K562 (cell line): ENCODE measurements around the gene TMED10. TPM values are rescaled to one million over a fixed set of nuclear protein-coding genes. Genes with fewer than 3 reads are reported as not detected.

Source experiments
- AFF1 ChIP-seq, 2 experiments: fragments of 450-650 bp; IDR thresholded peaks; 2 replicates each; pipeline ENCODE4 v1.6.1; 2018; ENCODE audit warnings: mild to moderate bottlenecking in 2 of 2, low read depth in 1 of 2; ENCODE audit not compliant: partially characterized antibody in 2 of 2
- FOXP1 ChIP-seq: sonication (generic); formaldehyde crosslinking; IDR thresholded peaks from 2 replicates; pipeline ENCODE4 v1.8.0; 2022; ENCODE audit warnings: mild to moderate bottlenecking, missing genetic modification reagents
- RAD21 ChIP-seq, 2 experiments: fragments of 250-450 bp in 1 of 2; fragments of 450-650 bp in 1 of 2; sonication (Bioruptor Pico) in 1 of 2; formaldehyde crosslinking in 1 of 2; IDR thresholded peaks in 1 of 2; conservative IDR thresholded peaks in 1 of 2; 2 replicates each; pipeline versions ENCODE4 v1.4.0 to v1.8.0; 2020 to 2022; ENCODE audit warnings: mild to moderate bottlenecking in 2 of 2, moderate library complexity in 1 of 2
- SMC3 ChIP-seq: conservative IDR thresholded peaks from 2 replicates; pipeline ENCODE4 v1.6.1; 2011; ENCODE audit warnings: low read depth, low read length, improper control_type of control experiment; ENCODE audit not compliant: insufficient read depth
- TCF7 ChIP-seq: sonication (generic); IDR thresholded peaks from 2 replicates; pipeline ENCODE4 v1.6.1; 2016; ENCODE audit warnings: antibody characterized with exemption, borderline replicate concordance
- ZBTB40 ChIP-seq, 2 experiments: fragments of 450-650 bp in 1 of 2; sonication (generic) in 1 of 2; formaldehyde crosslinking in 1 of 2; IDR thresholded peaks; 2 replicates each; pipeline versions ENCODE4 v1.7.1 to v1.9.0; 2016 to 2022; ENCODE audit warnings: inconsistent platforms in 1 of 2, mild to moderate bottlenecking in 1 of 2, missing genetic modification reagents in 1 of 2
- polyA plus RNA-seq, 8 experiments: library from polyadenylated mRNA; depleted of rRNA in 4 of 8; stranded (reverse) in 5 of 8; unstranded in 3 of 8; fragments of >200 nt; fragmentation: Nextera tagmentation in 2 of 8; fragmentation: Illumina TruSeq in 1 of 8; extraction: Ambion mirVana in 2 of 8; extraction: Trizol in 1 of 8; gene quantifications; 2 replicates each; pipeline versions ENCODE4 v1.2.1 to v1.2.3, GENCODE V29; 2011 to 2014; ENCODE audit warnings: inconsistent platforms in 1 of 8, missing spikeins in 1 of 8
- total RNA-seq, 7 experiments: library from RNA; depleted of rRNA in 6 of 7; stranded (reverse); fragments of >200 nt in 6 of 7; fragmentation: Illumina TruSeq in 2 of 7; extraction: Trizol in 2 of 7; gene quantifications; 2 replicates each; pipeline versions ENCODE4 v1.2.1 to v1.2.3, GENCODE V29; 2011 to 2021; ENCODE audit warnings: low replicate concordance in 1 of 7
- TF ChIP-seq, protein P1 (sequence below): fragments of 250-450 bp; sonication (Bioruptor Pico); IDR thresholded peaks from 2 replicates; pipeline ENCODE4 v1.8.0; 2021; ENCODE audit warnings: moderate library complexity, mild to moderate bottlenecking, inconsistent platforms
- TF ChIP-seq, protein P2 (sequence below): fragments of 450-650 bp; IDR thresholded peaks from 2 replicates; pipeline ENCODE4 v1.6.1; 2016; ENCODE audit warnings: low read depth, mild to moderate bottlenecking, moderate library complexity
- TF ChIP-seq, protein P3 (sequence below): fragments of 250-450 bp; sonication (Bioruptor Pico); IDR thresholded peaks from 2 replicates; pipeline ENCODE4 v1.5.0; 2021; ENCODE audit warnings: mild to moderate bottlenecking, borderline replicate concordance

TMED10 gene
- total and polyA plus RNA-seq, 9 of the 15 experiments (the other 6 are each of a cell fraction or from before 2014, with no cell fraction given): 62.2 to 233 (median 124) TPM

GRCh38 chr14:75141967-75142366 is 34.4 kb downstream of the TMED10 start (continued):
- TF ChIP-seq ZBTB40 (IDR thresholded peaks at IDR 0.05) (no peak), ZBTB40 (CRISPR knock-in tag; IDR thresholded peaks at IDR 0.05) (no peak), RAD21 (CRISPR knock-in tag; conservative IDR thresholded peaks at IDR 0.05 in 1 of 2, IDR thresholded peaks at IDR 0.05 in 1 of 2) (peak; percentile 15 to 62; a peak in 2 of 4 replicates), FOXP1 (CRISPR knock-in tag) (no peak), TCF7 (no peak), SMC3 (0 out of 2 replicates have a peak, but pooled peaks have one; percentile 14), AFF1 (IDR thresholded peaks at IDR 0.05; ENCODE audit: low read depth in 1 of 2, partially characterized antibody in 2 of 2) (no peak)
- TF ChIP-seq, protein P1, sequence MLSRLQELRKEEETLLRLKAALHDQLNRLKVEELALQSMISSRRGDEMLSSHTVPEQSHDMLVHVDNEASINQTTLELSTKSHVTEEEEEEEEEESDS: no peak
- TF ChIP-seq, protein P2, sequence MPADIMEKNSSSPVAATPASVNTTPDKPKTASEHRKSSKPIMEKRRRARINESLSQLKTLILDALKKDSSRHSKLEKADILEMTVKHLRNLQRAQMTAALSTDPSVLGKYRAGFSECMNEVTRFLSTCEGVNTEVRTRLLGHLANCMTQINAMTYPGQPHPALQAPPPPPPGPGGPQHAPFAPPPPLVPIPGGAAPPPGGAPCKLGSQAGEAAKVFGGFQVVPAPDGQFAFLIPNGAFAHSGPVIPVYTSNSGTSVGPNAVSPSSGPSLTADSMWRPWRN: no peak
- TF ChIP-seq, protein P3, sequence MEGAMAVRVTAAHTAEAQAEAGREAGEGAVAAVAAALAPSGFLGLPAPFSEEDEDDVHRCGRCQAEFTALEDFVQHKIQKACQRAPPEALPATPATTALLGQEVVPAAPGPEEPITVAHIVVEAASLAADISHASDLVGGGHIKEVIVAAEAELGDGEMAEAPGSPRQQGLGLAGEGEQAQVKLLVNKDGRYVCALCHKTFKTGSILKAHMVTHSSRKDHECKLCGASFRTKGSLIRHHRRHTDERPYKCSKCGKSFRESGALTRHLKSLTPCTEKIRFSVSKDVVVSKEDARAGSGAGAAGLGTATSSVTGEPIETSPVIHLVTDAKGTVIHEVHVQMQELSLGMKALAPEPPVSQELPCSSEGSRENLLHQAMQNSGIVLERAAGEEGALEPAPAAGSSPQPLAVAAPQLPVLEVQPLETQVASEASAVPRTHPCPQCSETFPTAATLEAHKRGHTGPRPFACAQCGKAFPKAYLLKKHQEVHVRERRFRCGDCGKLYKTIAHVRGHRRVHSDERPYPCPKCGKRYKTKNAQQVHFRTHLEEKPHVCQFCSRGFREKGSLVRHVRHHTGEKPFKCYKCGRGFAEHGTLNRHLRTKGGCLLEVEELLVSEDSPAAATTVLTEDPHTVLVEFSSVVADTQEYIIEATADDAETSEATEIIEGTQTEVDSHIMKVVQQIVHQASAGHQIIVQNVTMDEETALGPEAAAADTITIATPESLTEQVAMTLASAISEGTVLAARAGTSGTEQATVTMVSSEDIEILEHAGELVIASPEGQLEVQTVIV (CRISPR knock-in tag): no peak
